Stimulated activated CD4-positive, alpha-beta T cell treated with anti-CD3 and anti-CD28 coated beads, Interleukin-4, amount 100 ng/mL, for 48 hours (primary cell): ENCODE data around the gene DDX49.
A peak's percentile ranks its signal among the peaks of the same experiment; 100 is the strongest.

Source experiments
- DNase-seq, 2 donors: peaks; one replicate each; pipeline ENCODE4 v3.0.0-alpha.2; 2020; ENCODE audit warnings: low read depth in 2 of 2

Gene DDX49

GRCh38 chr19:18919086-18919899 is at the start of gene DDX49, which contains the start of gene COPE:
DDX49 (plus strand) TSS chr19:18919715; CDS start chr19:18919742, 27 bp downstream.
COPE (minus strand) TSS chr19:18919387; CDS start chr19:18919348, 39 bp downstream.
- DNase-seq: peak; percentile 94 to 97

- no peak for DNase-seq
Observed at GRCh38 chr19:18869781-18870530, 49.6 kb upstream of the DDX49 start.

- DNase-seq: no peak
Observed at GRCh38 chr19:18870531-18871172, 48.9 kb upstream of the DDX49 start.

- no peak for DNase-seq
Observed at GRCh38 chr19:18871543-18871942, 48.0 kb upstream of the DDX49 start.

GRCh38 chr19:18875726-18876125 is 43.8 kb upstream of the DDX49 start:
- no peak for DNase-seq

GRCh38 chr19:18876865-18877264 is 42.6 kb upstream of the DDX49 start:
- no peak for DNase-seq

- DNase-seq: no peak
Observed at GRCh38 chr19:18878058-18878797, 41.3 kb upstream of the DDX49 start.

- DNase-seq: no peak
Observed at GRCh38 chr19:18878858-18879578, 40.5 kb upstream of the DDX49 start.

GRCh38 chr19:18879579-18880373 is 39.7 kb upstream of the DDX49 start:
- DNase-seq: peak in 1 of 2 donors; percentile 28

GRCh38 chr19:18881491-18881890 is 38.0 kb upstream of the DDX49 start:
- no peak for DNase-seq

GRCh38 chr19:18883526-18884304 is 35.8 kb upstream of the DDX49 start:
- DNase-seq: no peak

- DNase-seq: no peak
Observed at GRCh38 chr19:18886972-18887371, 32.5 kb upstream of the DDX49 start.

GRCh38 chr19:18889949-18890745 is 29.4 kb upstream of the DDX49 start:
- no peak for DNase-seq

GRCh38 chr19:18893587-18894253 is 25.8 kb upstream of the DDX49 start:
- no peak for DNase-seq

- no peak for DNase-seq
Observed at GRCh38 chr19:18894254-18895037, 25.1 kb upstream of the DDX49 start.

- DNase-seq: no peak
Observed at GRCh38 chr19:18895038-18895823, 24.3 kb upstream of the DDX49 start.
